Transverse colon (tissue), 4 donors: ENCODE data around the gene PDE4D. TPM values are rescaled to one million over a fixed set of nuclear protein-coding genes. Genes with fewer than 3 reads are reported as not detected.

Source experiments
- DNase-seq: peaks from one replicate; pipeline ENCODE4 v3.0.0-alpha.2; 2019
- H3K27ac ChIP-seq, 4 donors: fragments of 200-600 bp; sonication (generic); 2 replicates each; pipeline ENCODE4 v1.5.1; 2016 to 2018; ENCODE audit warnings: inconsistent platforms in 4 of 4
- H3K27me3 ChIP-seq: fragments of 200-600 bp; sonication (generic); 2 replicates; pipeline ENCODE4 v1.5.1; 2017; ENCODE audit warnings: inconsistent platforms
- H3K36me3 ChIP-seq, 4 donors: fragments of 200-600 bp; sonication (generic); 2 replicates each; pipeline ENCODE4 v1.5.1; 2017 to 2019; ENCODE audit warnings: inconsistent platforms in 4 of 4
- H3K4me1 ChIP-seq, 4 donors: fragments of 200-600 bp; sonication (generic); 2 replicates each; pipeline ENCODE4 v1.5.1; 2017 to 2020; ENCODE audit warnings: inconsistent platforms in 4 of 4
- H3K4me3 ChIP-seq, 4 donors: fragments of 200-600 bp; sonication (generic); 1 replicate in 1 of 4; 2 replicates in 3 of 4; pipeline versions ENCODE4 v1.5.1 to v1.6.1; 2017 to 2019; ENCODE audit warnings: inconsistent platforms in 4 of 4
- H3K9me3 ChIP-seq, 2 donors: fragments of 200-600 bp; sonication (generic); 2 replicates each; pipeline ENCODE4 v1.5.1; 2017 to 2019; ENCODE audit warnings: inconsistent platforms in 2 of 2
- CTCF ChIP-seq, 5 experiments: fragments of 200-600 bp in 3 of 5; fragments of 450-650 bp in 2 of 5; sonication (generic) in 3 of 5; IDR thresholded peaks; 1 replicate in 2 of 5; 2 replicates in 3 of 5; pipeline ENCODE4 v1.5.1; 2016 to 2017; ENCODE audit warnings: antibody characterized with exemption in 5 of 5, inconsistent platforms in 3 of 5, mild to moderate bottlenecking in 2 of 5, moderate library complexity in 1 of 5
- EP300 ChIP-seq: sonication (generic); formaldehyde crosslinking; IDR thresholded peaks from one replicate; pipeline ENCODE4 v1.6.1; 2017; ENCODE audit warnings: antibody characterized with exemption, low read depth
- POLR2A ChIP-seq: fragments of 450-650 bp; IDR thresholded peaks from one replicate; pipeline ENCODE4 v1.6.1; 2016; ENCODE audit warnings: antibody characterized with exemption, mild to moderate bottlenecking, moderate library complexity
- POLR2AphosphoS5 ChIP-seq, 3 donors: sonication (generic); formaldehyde crosslinking; IDR thresholded peaks; one replicate each; pipeline ENCODE4 v1.6.1; 2016; ENCODE audit warnings: antibody characterized with exemption in 3 of 3
- WGBS, 2 donors: methylation state at CpG; one replicate each; pipeline ENCODE4 v1.1.5; 2018; ENCODE audit warnings: low coverage in 1 of 2; 5-methylcytosine and 5-hydroxymethylcytosine counted together
- in situ Hi-C, 4 donors: fragments of 200-750 bp; cut with MboI; loops; one replicate each; pipeline versions ENCODE4 v1.15.0 to v1.15.1; 2017; ENCODE audit warnings: low sequenced_read_pairs in 3 of 4, low pct_ligation_motif_present in 1 of 4, low pct_unique_long_range_greater_than_20kb in 1 of 4
- intact Hi-C: fragments of 100-400 bp; cut with DNase I; formaldehyde crosslinking; loops from one replicate; pipeline ENCODE4 v1.15.1; 2023; ENCODE audit warnings: low total_unique reads
- total RNA-seq, 4 donors: library from RNA; depleted of rRNA; stranded (reverse); fragments of >200 nt; gene quantifications; one replicate each; pipeline ENCODE4 v1.1.0, GENCODE V29; 2016

The PDE4D gene
- total RNA-seq, 4 donors from 2014 or later: 47.0 to 302 (median 73.6) TPM

GRCh38 chr5:59171131-59171530 is 722.4 kb downstream of the PDE4D start:
- Histone ChIP-seq H3K27me3 (no peaks in the 10 kb centered on the region), H3K9me3 (no peaks in the 10 kb centered on the region), H3K36me3 (no peaks in the 10 kb centered on the region), H3K27ac (no peak overlapping the region), H3K4me1 (peaks cover 0 to 4% (median 0%) of the 10 kb centered on the region in 4 donors), H3K4me3 (no peak overlapping the region)
- in situ Hi-C loops (loop anchor here (10.0 to 25.0 kb wide), 4 partner anchors 134 to 286 kb away; no protein-coding TSS in a partner anchor), intact Hi-C loops (loop anchor here (5.0 to 10.0 kb wide), 2 partner anchors 136 to 279 kb away; no protein-coding TSS in a partner anchor)
- no peak for TF ChIP-seq POLR2AphosphoS5 (IDR thresholded peaks at IDR 0.05)
- no peak for TF ChIP-seq CTCF (IDR thresholded peaks at IDR 0.05)
- TF ChIP-seq POLR2A: no peak
- TF ChIP-seq EP300: no peak
- no peak for DNase-seq
- WGBS, 2 donors: 95 to 100% methylated on average over 1 to 2 of the region's 2 CpGs

GRCh38 chr5:59169768-59170150 is 723.8 kb downstream of the PDE4D start:
- in situ Hi-C loops (loop anchor here (10.0 to 25.0 kb wide), 4 partner anchors 132 to 285 kb away; no protein-coding TSS in a partner anchor), intact Hi-C loops (loop anchor here (5.0 to 10.0 kb wide), 2 partner anchors 135 to 277 kb away; no protein-coding TSS in a partner anchor)
- Histone ChIP-seq H3K9me3 (no peaks in the 10 kb centered on the region), H3K27me3 (no peaks in the 10 kb centered on the region), H3K4me1 (peaks cover 0 to 4% (median 0%) of the 10 kb centered on the region in 4 donors), H3K27ac (no peak overlapping the region), H3K4me3 (no peak overlapping the region), H3K36me3 (no peaks in the 10 kb centered on the region)
- 94% methylated on average over 1 of the region's 1 CpG; no CpG with 5 or more reads in 1 of the 2 donors for WGBS, 2 donors
- no peak for DNase-seq
- no peak for TF ChIP-seq POLR2A
- no peak for TF ChIP-seq POLR2AphosphoS5 (IDR thresholded peaks at IDR 0.05)
- no peak for TF ChIP-seq EP300
- TF ChIP-seq CTCF (IDR thresholded peaks at IDR 0.05): no peak

- H3K27ac ChIP-seq: no peak overlapping the region
- H3K9me3 ChIP-seq: no peaks in the 10 kb centered on the region
- 82 to 86% methylated on average over 7 of the region's 7 CpGs for WGBS, 2 donors
- no peaks in the 10 kb centered on the region for H3K36me3 ChIP-seq
- in situ Hi-C loops: loop anchor here in 1 of 4 donors (25.0 kb wide), 1 partner anchor 132 kb away; no protein-coding TSS in a partner anchor
- no peak overlapping the region for H3K4me3 ChIP-seq
- TF ChIP-seq EP300 (no peak), POLR2AphosphoS5 (IDR thresholded peaks at IDR 0.05) (no peak), CTCF (IDR thresholded peaks at IDR 0.05) (no peak), POLR2A (no peak)
- intact Hi-C loops: no loop called here
- no peaks in the 10 kb centered on the region for H3K27me3 ChIP-seq
- H3K4me1 ChIP-seq: peaks cover 0 to 4% (median 0%) of the 10 kb centered on the region in 4 donors
- DNase-seq: no peak
Measured at GRCh38 chr5:59169081-59169767, 724.3 kb downstream of the PDE4D start.

DNA sequence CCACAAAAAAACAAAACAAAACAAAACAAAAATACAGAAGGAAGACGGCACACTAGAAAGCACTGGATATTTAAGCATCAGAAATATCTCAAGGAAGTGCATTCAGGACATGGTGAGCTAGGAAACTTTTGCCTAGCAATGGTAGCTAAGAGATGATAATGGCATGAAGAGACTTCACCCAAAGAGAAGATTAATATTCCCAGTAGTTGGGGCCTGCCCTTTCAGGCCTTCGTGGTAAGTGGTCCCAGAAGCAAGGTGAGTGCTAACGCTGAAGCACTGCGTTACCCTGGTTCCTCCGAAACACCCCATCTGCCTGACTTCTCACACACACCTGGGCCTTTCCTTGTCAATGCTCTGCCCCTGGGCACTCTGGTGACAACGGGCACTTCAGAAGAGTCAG is 725.5 kb downstream of the PDE4D start:
- TF ChIP-seq POLR2AphosphoS5 (IDR thresholded peaks at IDR 0.05) (no peak), CTCF (IDR thresholded peaks at IDR 0.05) (no peak), EP300 (no peak), POLR2A (no peak)
- no peak overlapping the region for H3K27ac ChIP-seq
- no peaks in the 10 kb centered on the region for H3K9me3 ChIP-seq
- H3K27me3 ChIP-seq: no peaks in the 10 kb centered on the region
- H3K36me3 ChIP-seq: no peaks in the 10 kb centered on the region
- WGBS, 2 donors: 87 to 98% methylated on average over 6 of the region's 6 CpGs
- H3K4me3 ChIP-seq: no peak overlapping the region
- no peak for DNase-seq
- in situ Hi-C loops (loop anchor here in 1 of 4 donors (25.0 kb wide), 1 partner anchor 131 kb away; no protein-coding TSS in a partner anchor), intact Hi-C loops (no loop called here)
- H3K4me1 ChIP-seq: no peaks in the 10 kb centered on the region
